ENCODE data around the gene AMTN. TPM values are rescaled to one million over a fixed set of nuclear protein-coding genes. Genes with fewer than 3 reads are reported as not detected.
A peak's percentile ranks its signal among the peaks of the same experiment; 100 is the strongest.

The AMTN gene, protein sequence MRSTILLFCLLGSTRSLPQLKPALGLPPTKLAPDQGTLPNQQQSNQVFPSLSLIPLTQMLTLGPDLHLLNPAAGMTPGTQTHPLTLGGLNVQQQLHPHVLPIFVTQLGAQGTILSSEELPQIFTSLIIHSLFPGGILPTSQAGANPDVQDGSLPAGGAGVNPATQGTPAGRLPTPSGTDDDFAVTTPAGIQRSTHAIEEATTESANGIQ
- not detected in 2 replicates for total RNA-seq (2021; fragmentation: NEBNext Ultra II Directional; extraction: Animal tissue kit (Norgen Biotek cat#: 25700))
- not detected in 2 replicates for polyA plus RNA-seq (2011; rRNA removed)
- polyA plus RNA-seq (2011; cell fraction: cytosol; rRNA removed), result not detected
- polyA plus RNA-seq (2011; cell fraction: nucleus; rRNA removed), result not detected
- not detected in 4 replicates for polyA plus RNA-seq (2012, experiment 1 of 2)
- polyA plus RNA-seq (2012, experiment 2 of 2), result not detected
- polyA plus RNA-seq (2013, experiment 1 of 2), result not detected
- not detected for polyA plus RNA-seq (2013, experiment 2 of 2)
- not detected in 2 replicates for polyA minus RNA-seq (2011; rRNA and poly(A)+ RNA removed)
- not detected for polyA minus RNA-seq (2011; cell fraction: cytosol; rRNA and poly(A)+ RNA removed)
- not detected for polyA minus RNA-seq (2011; cell fraction: nucleus; rRNA and poly(A)+ RNA removed)
- long read RNA-seq, experiment 1, result 0 reads
- long read RNA-seq, experiment 2, result 0 reads

DNA sequence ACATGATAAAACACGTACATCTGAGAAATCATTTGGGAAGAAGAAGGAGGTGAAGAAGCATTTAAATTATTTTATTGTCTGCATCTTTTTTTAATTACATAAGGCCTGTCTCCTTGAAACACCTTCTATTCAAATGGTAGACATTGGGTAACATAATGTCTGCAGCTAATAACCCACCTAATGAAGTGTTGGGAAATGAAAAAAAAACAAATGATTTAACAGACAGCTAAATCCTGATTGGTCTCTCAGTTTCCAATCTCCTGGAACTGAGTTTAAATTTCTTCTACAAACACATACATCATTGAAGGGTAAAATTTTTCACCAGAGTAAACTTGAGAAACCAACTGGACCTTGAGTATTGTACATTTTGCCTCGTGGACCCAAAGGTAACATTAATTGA, at the start of gene AMTN:
AMTN (plus strand) TSS at position 301 of the 400 bp plus-strand sequence. CDS start 209 bp downstream, outside the sequence.
- Histone ChIP-seq H3K56ac (replicated peaks; ENCODE audit: insufficient read length, low read depth, low read length) (no peak within 1 kb of the TSS), H2AK5ac (ENCODE audit: low read depth, low read length) (no peak within 1 kb of the TSS), H3K27ac (ENCODE audit: low read depth, low read length) (no peak within 1 kb of the TSS), H2BK12ac (ENCODE audit: low read depth, low read length) (no peak within 1 kb of the TSS), H2BK20ac (ENCODE audit: low read length) (no peak within 1 kb of the TSS), H3K23ac (ENCODE audit: insufficient read length) (no peak within 1 kb of the TSS), H3K9me3 (ENCODE audit: insufficient read depth in 2 of 2, low read depth in 1 of 2, low read length in 1 of 2) (no peaks in the 10 kb centered on the region), H3K14ac (ENCODE audit: insufficient read length) (no peak within 1 kb of the TSS), H2BK15ac (ENCODE audit: low read length) (no peak within 1 kb of the TSS), H3K36me3 (ENCODE audit: control insufficient read depth in 2 of 4, insufficient read depth in 4 of 4, low read length in 3 of 4) (no peaks in the 10 kb centered on the region), H3K79me2 (ENCODE audit: control insufficient read depth in 1 of 2, insufficient read depth in 2 of 2, low read length in 2 of 2) (no peaks in the 10 kb centered on the region), H3K4me2 (ENCODE audit: insufficient read depth in 1 of 2, low read depth in 2 of 2, low read length in 2 of 2) (no peak within 1 kb of the TSS), H3K4ac (replicated peaks; ENCODE audit: insufficient read length, low read depth, low read length) (no peak within 1 kb of the TSS), H4K8ac (ENCODE audit: extremely low read depth, insufficient read depth, low read length) (no peak within 1 kb of the TSS), H4K91ac (replicated peaks; ENCODE audit: insufficient read length, low read length) (no peak within 1 kb of the TSS), H3K4me1 (replicated peaks in 1 of 4; ENCODE audit: control insufficient read depth in 3 of 4, insufficient read depth in 4 of 4, low read length in 3 of 4) (no peaks in the 10 kb centered on the region), H2BK120ac (replicated peaks; ENCODE audit: low read depth, low read length) (no peak within 1 kb of the TSS), H3K79me1 (ENCODE audit: low read depth, low read length) (no peaks in the 10 kb centered on the region), H3K18ac (ENCODE audit: extremely low read depth, low read length) (no peak within 1 kb of the TSS), H3K4me3 (ENCODE audit: extremely low read depth in 1 of 4, insufficient read depth in 2 of 4, low read depth in 3 of 4, low read length in 4 of 4) (no peak within 1 kb of the TSS), H2BK5ac (ENCODE audit: low read depth, low read length) (no peak within 1 kb of the TSS), H3K23me2 (ENCODE audit: low read depth, low read length) (no peaks in the 10 kb centered on the region), H3K9ac (replicated peaks in 1 of 4; ENCODE audit: extremely low read depth in 1 of 4, low read depth in 3 of 4, low read length in 3 of 4) (no peak within 1 kb of the TSS), H2AFZ (ENCODE audit: low read length) (no peak within 1 kb of the TSS), H3K27me3 (replicated peaks in 1 of 4; ENCODE audit: control insufficient read depth in 3 of 4, extremely low read depth in 1 of 4, insufficient read depth in 3 of 4, low read length in 3 of 4) (no peaks in the 10 kb centered on the region), H4K5ac (ENCODE audit: insufficient read length, low read depth, low read length) (no peak within 1 kb of the TSS), H4K20me1 (replicated peaks in 1 of 2; ENCODE audit: control insufficient read depth in 1 of 2, insufficient read depth in 2 of 2, low read length in 2 of 2) (no peaks in the 10 kb centered on the region)
- ChIA-PET CTCF (ENCODE audit: partially characterized antibody) (no interaction called here), POLR2A (ENCODE audit: partially characterized antibody) (no interaction called here)
- DNase-seq (ENCODE audit: low read depth in 1 of 2, low spot score in 2 of 2) (no peak), FAIRE-seq (peak; percentile 24)
- WGBS, 2 experiments (ENCODE audit: extremely low coverage in 1 of 2, insufficient coverage in 1 of 2, insufficient read length in 1 of 2, insufficient replicate concordance in 2 of 2, low coverage in 1 of 2, low lambda C conversion rate in 2 of 2, missing lambda C conversion rate in 1 of 2), result 88% methylated on average over 2 of the region's 2 CpGs; no CpG with 5 or more reads in 1 of the 2 experiments
- TF ChIP-seq TCF12 (IDR thresholded peaks at IDR 0.05; ENCODE audit: low read depth, low read length), result no peak
- TF ChIP-seq YY1 (IDR thresholded peaks at IDR 0.05; ENCODE audit: low read depth, low read length), result no peak
- TF ChIP-seq PHF8 (conservative IDR thresholded peaks at IDR 0.05; ENCODE audit: low read depth, low read length), result no peak
- TF ChIP-seq, protein P1, sequence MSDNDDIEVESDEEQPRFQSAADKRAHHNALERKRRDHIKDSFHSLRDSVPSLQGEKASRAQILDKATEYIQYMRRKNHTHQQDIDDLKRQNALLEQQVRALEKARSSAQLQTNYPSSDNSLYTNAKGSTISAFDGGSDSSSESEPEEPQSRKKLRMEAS (IDR thresholded peaks at IDR 0.05), result no peak
- TF ChIP-seq RNF2 (IDR thresholded peaks at IDR 0.05; ENCODE audit: borderline replicate concordance, low read depth, low read length, missing control alignments, poor library complexity, severe bottlenecking), result no peak
- TF ChIP-seq SP1 (IDR thresholded peaks at IDR 0.05; ENCODE audit: low read depth, low read length), result no peak
- TF ChIP-seq JUN (IDR thresholded peaks at IDR 0.05; ENCODE audit: low read depth, low read length), result no peak
- no peak for TF ChIP-seq BACH1 (IDR thresholded peaks at IDR 0.05; ENCODE audit: low read length)
- TF ChIP-seq RBBP5 (IDR thresholded peaks at IDR 0.05; ENCODE audit: borderline replicate concordance, low read depth, low read length), result no peak
- no peak for TF ChIP-seq TAF1 (IDR thresholded peaks at IDR 0.05; ENCODE audit: low read depth, low read length)
